Muscle of arm (tissue), 12 donors: ENCODE measurements around the gene CMBL. TPM values are rescaled to one million over a fixed set of nuclear protein-coding genes. Genes with fewer than 3 reads are reported as not detected.
"Not testable (repeated sequence)": the region's sequence is repeated elsewhere in the genome, so short reads cannot be mapped to it uniquely, and the experiment has no call there.

Source experiments
- DNase-seq: peaks from one replicate; pipeline ENCODE4 v3.0.0-alpha.2; 2013
- polyA plus RNA-seq, 12 donors: library from polyadenylated mRNA; unstranded; fragments of 120-200 nt; gene quantifications; one replicate each; pipeline ENCODE4 v1.2.1, GENCODE V29; 2013; ENCODE audit not compliant: insufficient read length in 12 of 12

The CMBL gene
- polyA plus RNA-seq, 12 donors: 32.4 to 149 (median 95.1) TPM; not detected in 1

DNA sequence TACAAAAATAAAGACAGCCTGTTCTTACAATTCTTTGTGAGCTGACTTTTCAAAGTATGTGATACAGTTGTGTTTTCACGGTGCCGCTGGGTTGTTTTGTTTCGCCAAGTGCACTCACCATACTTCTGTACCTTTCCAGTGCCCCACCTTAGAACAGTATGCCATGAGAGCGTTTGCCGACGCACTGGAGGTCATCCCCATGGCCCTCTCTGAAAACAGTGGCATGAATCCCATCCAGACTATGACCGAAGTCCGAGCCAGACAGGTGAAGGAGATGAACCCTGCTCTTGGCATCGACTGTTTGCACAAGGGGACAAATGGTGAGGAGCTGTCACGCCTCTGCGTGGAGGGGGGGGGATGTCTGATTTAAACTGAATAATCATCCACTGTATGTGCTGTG, 44.7 kb downstream of the CMBL start:
- no peak for DNase-seq

DNA sequence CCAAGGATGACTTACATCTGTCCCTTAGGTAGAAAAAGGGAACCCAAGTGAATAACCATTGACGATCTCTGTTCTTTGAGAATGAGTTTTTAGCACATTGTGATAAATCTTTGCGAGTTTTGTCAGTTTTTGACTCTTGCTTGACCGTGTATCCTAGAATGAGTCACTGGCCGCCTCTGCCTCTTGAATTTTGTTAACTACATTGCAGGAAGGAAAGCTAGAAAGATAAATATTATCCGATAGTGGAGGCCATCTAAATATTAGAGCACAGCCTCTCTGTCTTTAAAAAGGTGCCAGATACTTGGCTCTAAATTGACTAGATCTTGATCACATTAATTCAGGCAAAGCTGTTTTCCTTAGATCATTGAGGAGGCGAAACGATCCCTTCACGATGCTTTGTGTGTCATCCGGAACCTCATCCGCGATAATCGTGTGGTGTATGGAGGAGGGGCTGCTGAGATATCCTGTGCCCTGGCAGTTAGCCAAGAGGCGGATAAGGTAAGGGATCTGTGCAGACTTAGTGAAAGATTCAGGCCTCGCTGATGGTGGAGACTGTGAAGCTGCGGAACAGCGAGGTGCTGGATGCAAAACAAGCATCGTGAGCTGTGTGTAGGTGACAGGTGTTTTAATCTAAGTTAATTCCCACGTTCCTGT, 45.5 kb downstream of the CMBL start:
- no peak for DNase-seq

- no peak for DNase-seq
These were observed 46.6 kb downstream of the CMBL start for GRCh38 chr5:10261065-10261464.

GRCh38 chr5:10259899-10260298, 47.8 kb downstream of the CMBL start:
- DNase-seq: no peak

DNA sequence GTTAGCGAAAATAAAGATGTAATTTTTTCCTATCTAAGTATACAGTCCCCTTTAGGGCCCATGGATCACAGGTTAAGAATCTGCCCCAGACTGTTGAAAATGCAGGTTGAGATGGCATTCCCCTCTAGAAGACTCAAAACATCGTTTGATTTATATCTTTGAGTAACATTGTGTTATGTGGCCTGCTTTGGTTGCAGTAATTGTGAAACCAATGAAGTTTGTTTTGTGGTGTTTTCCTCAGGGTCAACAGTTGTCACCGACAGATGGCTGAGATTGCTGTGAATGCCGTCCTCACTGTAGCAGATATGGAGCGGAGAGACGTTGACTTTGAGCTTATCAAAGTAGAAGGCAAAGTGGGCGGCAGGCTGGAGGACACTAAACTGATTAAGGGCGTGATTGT, 49.8 kb downstream of the CMBL start:
- no peak for DNase-seq

GRCh38 chr5:10254686-10255085, 53.0 kb downstream of the CMBL start:
- DNase-seq: no peak

- no peak for DNase-seq
These were observed 54.3 kb downstream of the CMBL start for GRCh38 chr5:10253390-10253789.

GRCh38 chr5:10251405-10251804, 56.3 kb downstream of the CMBL start:
- DNase-seq: no peak

DNA sequence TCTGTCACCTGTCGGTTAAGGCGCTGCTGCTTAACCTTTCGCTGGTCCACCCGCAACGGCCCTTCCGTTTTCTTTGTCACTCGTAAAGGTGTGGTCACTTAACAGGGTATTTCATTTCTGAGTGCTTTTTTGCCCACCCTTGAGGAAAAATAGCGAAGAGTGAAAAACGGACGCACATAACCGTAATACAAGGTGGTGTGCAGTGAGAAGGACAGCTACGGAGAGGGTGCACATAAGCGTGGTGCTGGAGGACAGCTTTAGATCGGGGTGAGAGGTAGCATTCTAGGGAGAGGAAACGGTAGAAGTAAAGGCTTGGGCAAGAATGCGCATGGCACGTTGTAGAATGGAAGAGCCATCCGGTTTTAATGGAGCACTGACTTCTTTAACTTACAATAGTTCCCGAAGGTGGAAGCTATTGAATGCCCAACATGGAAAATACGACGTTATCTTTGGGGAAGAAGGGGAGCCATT, 56.9 kb downstream of the CMBL start:
- DNase-seq: no peak

DNA sequence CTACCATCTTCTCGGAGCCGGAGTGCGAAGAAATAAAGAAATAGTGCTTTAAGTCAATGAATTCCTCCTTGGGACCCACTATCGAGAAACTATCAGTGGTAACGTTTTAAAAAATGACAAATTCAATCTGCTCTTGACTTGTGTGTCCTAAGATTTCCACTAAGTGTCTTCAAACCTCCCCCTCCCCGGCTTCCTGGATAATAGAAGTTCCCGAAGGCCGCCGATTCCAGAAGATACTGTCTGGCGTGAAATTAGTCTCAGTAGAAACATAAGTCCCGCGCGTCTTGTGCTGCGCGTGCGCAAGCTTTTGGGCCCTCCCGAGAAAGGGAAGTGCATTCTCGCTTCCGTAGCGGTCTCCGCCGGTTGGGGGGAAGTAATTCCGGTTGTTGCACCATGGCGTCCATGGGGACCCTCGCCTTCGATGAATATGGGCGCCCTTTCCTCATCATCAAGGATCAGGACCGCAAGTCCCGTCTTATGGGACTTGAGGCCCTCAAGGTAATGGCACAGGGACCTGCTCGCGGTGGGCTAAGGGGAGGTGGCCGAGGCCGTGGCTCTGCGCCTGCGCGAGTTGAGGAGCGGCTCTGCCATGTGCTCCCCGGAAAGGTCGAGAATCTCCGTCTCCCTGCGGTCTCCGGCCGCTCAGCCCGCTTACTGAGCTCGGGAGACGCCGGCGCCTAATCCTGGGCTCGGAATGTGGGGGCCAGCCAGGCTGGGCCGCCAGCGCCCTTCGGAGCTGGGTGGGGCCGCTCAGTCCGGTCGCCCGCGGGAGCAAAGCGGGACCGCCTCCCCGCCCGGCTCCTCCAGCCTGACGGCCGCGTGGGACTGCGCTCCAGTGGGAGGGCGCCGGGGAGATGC, 57.5 kb downstream of the CMBL start, which contains the start of gene CCT5:
Gene CCT5 (plus strand): TSS at position 333 of the 858 bp plus-strand sequence. CDS start 61 bp downstream, at position 394.
- peak; percentile 96 for DNase-seq

DNA sequence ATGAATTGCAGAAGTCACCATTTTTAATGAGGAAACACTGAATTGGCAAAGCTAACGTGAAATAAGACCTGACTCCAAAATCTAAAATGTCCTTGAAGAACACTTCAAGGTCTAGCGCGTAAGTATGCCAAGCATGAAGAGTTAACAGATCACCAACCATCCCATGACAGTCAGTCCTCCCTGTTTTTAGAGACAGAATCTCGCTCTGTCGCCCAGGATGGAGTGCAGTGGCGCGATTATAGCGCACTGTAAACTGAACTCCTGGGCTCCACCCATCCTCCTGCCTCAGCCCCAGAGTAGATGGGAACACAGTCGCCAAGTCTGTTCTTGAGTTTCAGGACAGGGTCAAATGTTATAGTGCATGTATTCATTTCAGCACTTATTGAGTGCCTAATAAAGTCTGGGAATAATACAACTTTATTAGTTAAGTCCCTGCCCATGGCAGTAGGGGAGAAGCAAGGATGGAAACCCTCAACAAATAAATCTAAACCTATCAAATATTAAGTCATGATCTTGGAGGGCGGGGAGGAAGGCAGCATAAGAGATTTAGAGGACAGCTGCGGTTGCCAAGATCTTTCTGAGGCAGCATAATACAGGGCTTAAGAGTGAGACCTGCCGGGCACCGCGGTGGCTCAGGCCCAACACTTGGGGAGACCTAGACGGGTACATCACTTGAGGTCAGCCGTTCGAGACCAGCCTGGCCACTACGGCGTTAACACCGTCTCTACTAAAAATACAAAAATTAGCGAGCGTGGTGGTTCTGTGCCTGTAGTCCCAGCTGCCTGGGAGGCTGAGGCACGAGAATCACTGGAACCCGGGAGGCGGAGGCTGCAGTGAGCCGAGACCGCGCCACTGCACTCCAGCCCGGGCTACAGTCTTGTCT, 59.1 kb downstream of the CMBL start:
- DNase-seq: no peak

GRCh38 chr5:10247217-10247616, 60.5 kb downstream of the CMBL start:
- DNase-seq: not testable (repeated sequence)

DNA sequence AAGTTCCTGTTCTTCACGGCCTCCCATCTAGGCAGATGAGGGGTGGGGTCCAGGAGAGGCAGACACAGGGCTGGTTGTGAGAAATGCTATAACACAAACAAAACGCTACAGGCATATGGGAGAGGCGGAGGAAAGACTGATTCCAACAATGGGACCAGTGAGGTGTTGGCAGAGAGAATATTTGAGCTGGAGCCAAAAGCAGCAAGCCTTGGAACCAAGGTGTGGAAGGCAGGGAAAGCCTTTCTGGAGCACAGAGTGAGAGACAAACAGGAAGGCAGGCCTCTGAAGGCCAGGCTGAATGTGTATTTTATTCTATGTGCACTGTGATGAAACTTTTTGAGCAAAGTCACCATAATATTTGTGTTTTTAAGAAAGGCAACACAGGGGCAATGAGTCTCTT, 60.9 kb downstream of the CMBL start:
- DNase-seq: no peak

- no peak for DNase-seq
These were observed 63.3 kb downstream of the CMBL start for GRCh38 chr5:10244342-10244944.

DNA sequence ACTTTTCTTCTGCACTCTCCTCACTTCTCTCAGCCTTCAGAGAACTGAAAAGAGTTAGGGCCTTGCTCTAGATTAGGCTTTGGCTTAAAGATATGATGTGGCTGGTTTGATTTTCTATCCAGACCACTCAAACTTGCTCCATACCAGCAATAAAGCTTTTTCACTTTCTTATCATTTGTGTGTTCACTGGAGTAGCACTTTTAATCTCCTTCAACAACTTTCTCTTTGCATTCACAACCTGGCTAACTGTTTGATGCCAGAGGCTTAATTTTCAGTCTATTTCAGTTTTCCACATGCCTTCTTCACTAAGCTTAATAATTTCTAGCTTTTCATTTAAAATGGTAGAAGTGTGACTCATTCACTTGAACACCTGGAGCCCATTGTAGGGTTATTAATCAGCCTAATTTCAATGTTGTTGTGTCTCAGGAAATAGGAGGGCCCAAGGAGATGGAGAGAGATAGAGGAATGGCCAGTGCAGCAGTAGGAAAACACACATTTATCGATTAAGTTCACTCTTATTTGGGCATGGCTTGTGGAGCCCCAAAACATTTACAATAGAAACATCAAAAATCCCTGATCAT, 64.0 kb downstream of the CMBL start:
- DNase-seq: no peak

DNA sequence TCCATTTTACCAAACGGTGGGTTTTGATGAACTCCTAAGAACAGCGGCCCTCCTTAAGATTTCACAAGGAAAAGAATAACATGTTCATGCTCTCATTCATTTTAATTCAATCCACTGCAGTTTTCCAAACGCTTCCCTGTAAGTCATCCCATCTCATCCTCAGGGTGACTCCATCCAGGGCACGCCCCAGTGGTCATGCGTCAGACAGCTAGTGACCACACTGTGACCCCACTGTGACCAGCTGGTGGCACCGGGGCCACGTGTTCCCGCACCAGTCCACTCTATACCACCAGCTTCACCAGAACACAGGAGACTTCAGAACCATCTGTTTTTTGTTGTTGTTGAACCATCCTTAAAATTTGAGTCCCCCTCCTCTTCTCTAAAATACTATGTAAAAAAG, 72.4 kb downstream of the CMBL start:
- DNase-seq: no peak

DNA sequence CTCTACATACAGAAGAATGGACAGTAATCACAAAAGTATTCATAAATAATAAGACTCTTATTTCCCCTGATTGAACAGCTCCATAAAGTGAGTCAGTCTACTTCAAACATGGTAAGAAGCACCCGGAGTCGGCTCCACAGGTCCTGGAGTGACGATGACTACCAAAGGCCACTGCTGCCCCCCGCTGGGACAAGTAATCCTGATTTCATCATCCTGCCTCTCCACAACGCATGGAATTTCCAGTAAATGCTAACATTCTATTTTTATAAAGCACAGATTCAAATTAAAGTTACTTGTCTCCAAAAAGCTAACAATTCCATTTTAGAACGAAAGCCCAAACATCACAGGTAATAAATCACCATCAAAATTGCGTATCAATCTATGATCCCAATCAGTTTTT, 74.2 kb downstream of the CMBL start:
- no peak for DNase-seq

DNA sequence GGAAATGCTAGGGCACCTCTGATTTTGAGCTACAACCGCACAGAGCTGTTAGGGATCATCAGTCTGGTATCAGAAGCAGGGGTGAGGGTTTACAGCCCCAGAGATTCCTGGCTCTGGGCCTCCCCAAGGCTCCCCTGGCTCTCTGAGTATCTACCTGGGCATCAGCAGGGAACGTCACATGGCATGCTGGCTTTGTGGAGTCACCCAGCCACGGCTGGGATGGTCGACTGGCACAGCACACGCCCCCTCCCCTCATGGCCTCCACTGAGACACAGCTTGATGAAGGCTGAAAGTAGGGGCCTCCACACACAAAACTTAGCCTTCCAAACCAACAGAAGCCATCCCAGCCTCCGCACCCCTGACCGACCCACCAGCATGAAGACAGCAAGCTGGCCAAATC, 74.7 kb downstream of the CMBL start:
- no peak for DNase-seq

GRCh38 chr5:10232386-10232785, 75.3 kb downstream of the CMBL start:
- DNase-seq: no peak

DNA sequence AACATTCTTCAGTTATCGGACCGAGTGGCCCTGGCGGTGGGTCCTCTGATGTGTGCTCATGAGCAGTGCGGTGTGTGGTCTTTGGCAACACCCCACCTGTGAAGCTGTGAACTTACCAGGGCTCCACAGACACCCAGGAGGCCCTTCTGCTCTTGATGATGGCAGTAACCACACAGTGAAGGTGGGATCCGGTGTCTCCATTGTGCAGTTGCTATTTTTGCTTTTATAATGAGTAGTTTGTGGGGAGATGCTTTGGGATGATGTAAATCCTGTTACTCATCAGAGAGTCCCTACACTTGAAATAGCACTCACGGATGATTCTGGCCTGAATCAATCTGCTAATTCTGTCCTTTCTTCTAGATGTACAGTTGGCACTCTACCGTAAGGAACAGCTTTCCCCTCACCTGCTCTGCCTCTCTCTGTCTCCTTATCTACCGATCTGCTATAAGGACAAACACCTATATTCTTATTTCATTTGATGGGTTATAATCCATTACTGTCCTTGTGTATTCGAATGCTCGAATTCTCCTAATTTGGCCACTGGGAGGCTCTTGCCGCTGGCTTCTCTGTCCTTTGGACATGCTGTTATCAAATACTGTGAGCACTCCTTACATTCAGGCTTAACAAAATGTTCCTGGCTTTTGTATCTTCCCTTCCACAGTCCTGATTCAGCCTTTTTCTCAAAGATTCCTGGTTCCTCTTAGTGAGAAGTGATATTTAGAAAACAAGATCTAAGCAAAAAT, 78.2 kb downstream of the CMBL start:
- no peak for DNase-seq

DNA sequence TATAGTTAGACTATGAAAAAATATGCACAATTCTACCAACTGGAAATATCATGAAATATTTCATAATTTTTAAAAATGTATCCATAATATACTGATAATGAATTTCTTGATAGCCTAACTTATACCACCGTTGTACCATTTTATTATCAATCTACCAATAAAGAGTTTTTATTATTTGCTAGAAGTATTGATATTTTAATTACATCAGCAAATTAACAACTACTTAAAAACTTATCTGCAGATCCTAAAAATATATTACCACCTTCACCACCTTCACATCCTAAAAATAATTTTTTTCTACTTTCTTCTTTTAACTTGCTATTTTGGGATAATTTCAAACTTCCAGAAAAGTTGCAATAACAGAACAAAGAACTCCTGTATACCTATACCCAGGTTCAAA, 79.4 kb downstream of the CMBL start:
- no peak for DNase-seq
